Panc1 (cell line): Measurements from ENCODE around the gene PSORS1C2.

Source experiments
- POLR2AphosphoS5 ChIP-seq: IDR thresholded peaks from 2 replicates; pipeline ENCODE4 v1.6.1; 2012; ENCODE audit warnings: mild to moderate bottlenecking, low read depth, low read length, moderate library complexity
- SIN3A ChIP-seq: IDR thresholded peaks from 2 replicates; pipeline ENCODE4 v1.6.1; 2012; ENCODE audit warnings: low read depth, mild to moderate bottlenecking, low read length, moderate library complexity, borderline replicate concordance; ENCODE audit not compliant: insufficient read depth
- TCF7L2 ChIP-seq: IDR thresholded peaks from 2 replicates; pipeline ENCODE4 v1.6.1; 2011; ENCODE audit warnings: mild to moderate bottlenecking, low read depth, low read length, inconsistent platforms
- TF ChIP-seq, protein P1 (sequence below): fragments of 450-650 bp; IDR thresholded peaks from 2 replicates; pipeline ENCODE4 v1.5.1; 2017; ENCODE audit warnings: mild to moderate bottlenecking
- TF ChIP-seq, protein P2 (sequence below), 2 experiments: IDR thresholded peaks; 2 replicates each; pipeline ENCODE4 v1.6.1; 2011 to 2012; ENCODE audit warnings: low read depth in 2 of 2, control low read depth in 1 of 2, low read length in 1 of 2, mild to moderate bottlenecking in 1 of 2, moderate library complexity in 1 of 2; ENCODE audit not compliant: insufficient read depth in 1 of 2

DNA sequence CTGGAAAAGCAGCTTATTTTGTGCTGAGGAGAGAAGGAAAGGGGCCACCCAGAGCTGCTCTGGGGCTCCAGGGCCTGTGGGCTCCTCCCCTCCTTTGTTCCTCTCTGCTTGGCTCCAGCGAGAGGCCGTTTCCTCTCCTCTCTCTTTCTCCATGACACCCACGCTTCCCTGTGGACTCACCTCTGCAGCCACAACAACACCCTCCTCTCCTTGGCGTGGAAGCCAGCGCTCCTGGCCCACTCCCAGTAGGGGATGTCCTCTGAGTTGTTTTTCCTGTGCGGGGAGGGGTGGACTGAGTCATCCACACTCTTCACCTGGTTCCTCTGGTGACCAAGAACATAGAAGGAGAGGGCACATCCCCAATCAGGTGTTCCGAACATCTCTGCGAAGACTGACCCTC, 13.7 kb downstream of the PSORS1C2 start:
- TF ChIP-seq, protein P1, sequence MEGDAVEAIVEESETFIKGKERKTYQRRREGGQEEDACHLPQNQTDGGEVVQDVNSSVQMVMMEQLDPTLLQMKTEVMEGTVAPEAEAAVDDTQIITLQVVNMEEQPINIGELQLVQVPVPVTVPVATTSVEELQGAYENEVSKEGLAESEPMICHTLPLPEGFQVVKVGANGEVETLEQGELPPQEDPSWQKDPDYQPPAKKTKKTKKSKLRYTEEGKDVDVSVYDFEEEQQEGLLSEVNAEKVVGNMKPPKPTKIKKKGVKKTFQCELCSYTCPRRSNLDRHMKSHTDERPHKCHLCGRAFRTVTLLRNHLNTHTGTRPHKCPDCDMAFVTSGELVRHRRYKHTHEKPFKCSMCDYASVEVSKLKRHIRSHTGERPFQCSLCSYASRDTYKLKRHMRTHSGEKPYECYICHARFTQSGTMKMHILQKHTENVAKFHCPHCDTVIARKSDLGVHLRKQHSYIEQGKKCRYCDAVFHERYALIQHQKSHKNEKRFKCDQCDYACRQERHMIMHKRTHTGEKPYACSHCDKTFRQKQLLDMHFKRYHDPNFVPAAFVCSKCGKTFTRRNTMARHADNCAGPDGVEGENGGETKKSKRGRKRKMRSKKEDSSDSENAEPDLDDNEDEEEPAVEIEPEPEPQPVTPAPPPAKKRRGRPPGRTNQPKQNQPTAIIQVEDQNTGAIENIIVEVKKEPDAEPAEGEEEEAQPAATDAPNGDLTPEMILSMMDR = no peak
- TF ChIP-seq POLR2AphosphoS5 (no peak), SIN3A (no peak), TCF7L2 (no peak)
- TF ChIP-seq, protein P2, sequence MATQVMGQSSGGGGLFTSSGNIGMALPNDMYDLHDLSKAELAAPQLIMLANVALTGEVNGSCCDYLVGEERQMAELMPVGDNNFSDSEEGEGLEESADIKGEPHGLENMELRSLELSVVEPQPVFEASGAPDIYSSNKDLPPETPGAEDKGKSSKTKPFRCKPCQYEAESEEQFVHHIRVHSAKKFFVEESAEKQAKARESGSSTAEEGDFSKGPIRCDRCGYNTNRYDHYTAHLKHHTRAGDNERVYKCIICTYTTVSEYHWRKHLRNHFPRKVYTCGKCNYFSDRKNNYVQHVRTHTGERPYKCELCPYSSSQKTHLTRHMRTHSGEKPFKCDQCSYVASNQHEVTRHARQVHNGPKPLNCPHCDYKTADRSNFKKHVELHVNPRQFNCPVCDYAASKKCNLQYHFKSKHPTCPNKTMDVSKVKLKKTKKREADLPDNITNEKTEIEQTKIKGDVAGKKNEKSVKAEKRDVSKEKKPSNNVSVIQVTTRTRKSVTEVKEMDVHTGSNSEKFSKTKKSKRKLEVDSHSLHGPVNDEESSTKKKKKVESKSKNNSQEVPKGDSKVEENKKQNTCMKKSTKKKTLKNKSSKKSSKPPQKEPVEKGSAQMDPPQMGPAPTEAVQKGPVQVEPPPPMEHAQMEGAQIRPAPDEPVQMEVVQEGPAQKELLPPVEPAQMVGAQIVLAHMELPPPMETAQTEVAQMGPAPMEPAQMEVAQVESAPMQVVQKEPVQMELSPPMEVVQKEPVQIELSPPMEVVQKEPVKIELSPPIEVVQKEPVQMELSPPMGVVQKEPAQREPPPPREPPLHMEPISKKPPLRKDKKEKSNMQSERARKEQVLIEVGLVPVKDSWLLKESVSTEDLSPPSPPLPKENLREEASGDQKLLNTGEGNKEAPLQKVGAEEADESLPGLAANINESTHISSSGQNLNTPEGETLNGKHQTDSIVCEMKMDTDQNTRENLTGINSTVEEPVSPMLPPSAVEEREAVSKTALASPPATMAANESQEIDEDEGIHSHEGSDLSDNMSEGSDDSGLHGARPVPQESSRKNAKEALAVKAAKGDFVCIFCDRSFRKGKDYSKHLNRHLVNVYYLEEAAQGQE (IDR thresholded peaks at IDR 0.05; ENCODE audit: insufficient read depth in 1 of 2, low read depth in 2 of 2, low read length in 1 of 2) = no peak
